ENCODE data around the gene FCN1.

Gene FCN1

GRCh38 chr9:134913041-134913712, 4.5 kb downstream of the FCN1 start:
- no peak for DNase-seq

GRCh38 chr9:134912126-134912840, 5.4 kb downstream of the FCN1 start:
- no peak for DNase-seq

- DNase-seq: no peak
Measured at GRCh38 chr9:134909511-134910481, 7.9 kb downstream of the FCN1 start.

- no peak for DNase-seq
Measured at GRCh38 chr9:134908524-134909309, 9.0 kb downstream of the FCN1 start.

- no peak for DNase-seq
Measured at GRCh38 chr9:134902936-134903335, 14.8 kb downstream of the FCN1 start.

GRCh38 chr9:134899818-134900217, 17.9 kb downstream of the FCN1 start:
- no peak for DNase-seq

- no peak for DNase-seq
Measured at GRCh38 chr9:134899168-134899567, 18.5 kb downstream of the FCN1 start.

GRCh38 chr9:134898319-134898718, 19.4 kb downstream of the FCN1 start:
- no peak for DNase-seq

- DNase-seq: no peak
Measured at GRCh38 chr9:134897584-134898170, 20.0 kb downstream of the FCN1 start.

GRCh38 chr9:134896834-134897583, 20.7 kb downstream of the FCN1 start:
- no peak for DNase-seq

- DNase-seq: no peak
Measured at GRCh38 chr9:134895908-134896833, 21.5 kb downstream of the FCN1 start.

GRCh38 chr9:134895567-134895907, 22.2 kb downstream of the FCN1 start:
- DNase-seq: no peak

- DNase-seq: no peak
Measured at GRCh38 chr9:134895097-134895496, 22.6 kb downstream of the FCN1 start.

- DNase-seq: no peak
Measured at GRCh38 chr9:134894136-134894860, 23.4 kb downstream of the FCN1 start.

GRCh38 chr9:134892820-134893420, 24.8 kb downstream of the FCN1 start:
- no peak for DNase-seq

- DNase-seq: no peak
Measured at GRCh38 chr9:134892221-134892620, 25.5 kb downstream of the FCN1 start.

- DNase-seq: no peak
Measured at GRCh38 chr9:134891713-134892112, 26.0 kb downstream of the FCN1 start.

- DNase-seq: no peak
Measured at GRCh38 chr9:134891053-134891452, 26.7 kb downstream of the FCN1 start.

GRCh38 chr9:134890155-134890495, 27.6 kb downstream of the FCN1 start:
- DNase-seq: no peak
